CD4-positive, alpha-beta T cell treated with Interleukin-1 beta for 1 hour (primary cell): Measurements from ENCODE around the gene KIF18A.
A peak's percentile ranks its signal among the peaks of the same experiment; 100 is the strongest.
"Not testable (repeated sequence)": the region's sequence is repeated elsewhere in the genome, so short reads cannot be mapped to it uniquely, and the experiment has no call there.

Source experiments
- DNase-seq, 2 donors: peaks; one replicate each; pipeline ENCODE4 v3.0.0-alpha.2; 2020 to 2022

Gene KIF18A

GRCh38 chr11:28107750-28108618, at the start of gene KIF18A, which contains the start of gene METTL15:
Gene KIF18A (minus strand): TSS chr11:28108156. CDS start chr11:28097947, 10,209 bp downstream.
Gene METTL15 (plus strand): TSS chr11:28108388. CDS start chr11:28113335, 4,947 bp downstream.
- peak; percentile 98 to 99 for DNase-seq

GRCh38 chr11:28153586-28153985, 45.6 kb upstream of the KIF18A start:
- no peak for DNase-seq

GRCh38 chr11:28152743-28153142, 44.8 kb upstream of the KIF18A start:
- DNase-seq, result no peak

GRCh38 chr11:28146123-28146751, 38.3 kb upstream of the KIF18A start:
- DNase-seq, result no peak

- no peak for DNase-seq
These were observed 36.9 kb upstream of the KIF18A start for GRCh38 chr11:28144808-28145207.

GRCh38 chr11:28142724-28143123, 34.8 kb upstream of the KIF18A start:
- no peak for DNase-seq

GRCh38 chr11:28140689-28141455, 32.9 kb upstream of the KIF18A start:
- no peak for DNase-seq

GRCh38 chr11:28139841-28140415, 32.0 kb upstream of the KIF18A start:
- no peak for DNase-seq

GRCh38 chr11:28137832-28138231, 29.9 kb upstream of the KIF18A start:
- DNase-seq, result no peak

GRCh38 chr11:28137366-28137765, 29.4 kb upstream of the KIF18A start:
- no peak for DNase-seq

- DNase-seq, result not testable (repeated sequence)
These were observed 28.2 kb upstream of the KIF18A start for GRCh38 chr11:28136157-28136556.

GRCh38 chr11:28133146-28133545, 25.2 kb upstream of the KIF18A start:
- no peak for DNase-seq

- DNase-seq, result no peak
These were observed 24.6 kb upstream of the KIF18A start for GRCh38 chr11:28132548-28132947.

- DNase-seq, result no peak
These were observed 15.2 kb upstream of the KIF18A start for GRCh38 chr11:28123151-28123581.

- DNase-seq, result no peak
These were observed 9.8 kb upstream of the KIF18A start for GRCh38 chr11:28117712-28118111.

- DNase-seq, result no peak
These were observed 6.8 kb upstream of the KIF18A start for GRCh38 chr11:28114731-28115130.

- no peak for DNase-seq
These were observed 6.2 kb upstream of the KIF18A start for GRCh38 chr11:28114116-28114515.

- DNase-seq, result no peak
These were observed 2.9 kb upstream of the KIF18A start for GRCh38 chr11:28110821-28111200.

- peak; percentile 63 to 69 for DNase-seq
These were observed 2.3 kb upstream of the KIF18A start for GRCh38 chr11:28110108-28110820.

GRCh38 chr11:28108958-28109357, 1.0 kb upstream of the KIF18A start:
- no peak for DNase-seq

GRCh38 chr11:28107191-28107749, 686 bp downstream of the KIF18A start:
- no peak for DNase-seq
